ENCODE measurements around the gene DYNC2H1.

DNA sequence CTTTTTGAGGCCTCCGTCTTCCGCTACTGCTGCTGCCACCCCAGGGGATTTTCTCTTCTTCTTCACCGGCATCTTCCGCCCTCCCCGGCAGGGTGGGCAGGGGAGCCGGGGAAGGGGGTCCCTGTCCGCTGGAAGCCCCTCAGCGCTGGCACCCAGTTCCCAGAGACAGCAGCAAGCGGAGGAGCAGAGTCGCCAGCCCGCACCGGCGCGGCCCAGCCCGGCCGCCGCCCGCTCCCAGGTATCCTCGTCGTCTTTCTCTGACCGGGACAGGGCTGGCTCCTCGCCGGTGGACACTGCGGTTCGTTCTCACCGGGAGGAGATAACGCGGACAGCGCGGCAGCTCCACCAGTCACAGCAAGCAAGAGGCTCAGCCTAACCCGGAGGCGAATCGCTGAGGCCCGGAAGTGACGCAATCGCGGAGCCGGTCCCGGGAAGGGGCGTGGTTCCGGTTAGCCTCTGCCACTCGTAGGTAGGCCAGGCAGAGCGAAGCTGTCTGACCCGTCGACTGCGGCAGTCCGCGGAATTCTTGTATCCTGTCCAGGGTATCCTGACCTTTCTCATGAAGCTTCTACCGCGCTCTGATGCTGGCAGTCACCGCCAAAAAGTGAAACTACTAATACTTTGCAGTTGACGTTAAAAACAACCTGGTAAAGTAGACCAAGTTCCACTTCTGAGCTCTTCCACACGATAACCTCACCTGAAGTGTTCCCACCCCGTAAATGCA, 17.3 kb upstream of the DYNC2H1 start, which contains the start of gene DCUN1D5:
- TF ChIP-seq, protein P1, sequence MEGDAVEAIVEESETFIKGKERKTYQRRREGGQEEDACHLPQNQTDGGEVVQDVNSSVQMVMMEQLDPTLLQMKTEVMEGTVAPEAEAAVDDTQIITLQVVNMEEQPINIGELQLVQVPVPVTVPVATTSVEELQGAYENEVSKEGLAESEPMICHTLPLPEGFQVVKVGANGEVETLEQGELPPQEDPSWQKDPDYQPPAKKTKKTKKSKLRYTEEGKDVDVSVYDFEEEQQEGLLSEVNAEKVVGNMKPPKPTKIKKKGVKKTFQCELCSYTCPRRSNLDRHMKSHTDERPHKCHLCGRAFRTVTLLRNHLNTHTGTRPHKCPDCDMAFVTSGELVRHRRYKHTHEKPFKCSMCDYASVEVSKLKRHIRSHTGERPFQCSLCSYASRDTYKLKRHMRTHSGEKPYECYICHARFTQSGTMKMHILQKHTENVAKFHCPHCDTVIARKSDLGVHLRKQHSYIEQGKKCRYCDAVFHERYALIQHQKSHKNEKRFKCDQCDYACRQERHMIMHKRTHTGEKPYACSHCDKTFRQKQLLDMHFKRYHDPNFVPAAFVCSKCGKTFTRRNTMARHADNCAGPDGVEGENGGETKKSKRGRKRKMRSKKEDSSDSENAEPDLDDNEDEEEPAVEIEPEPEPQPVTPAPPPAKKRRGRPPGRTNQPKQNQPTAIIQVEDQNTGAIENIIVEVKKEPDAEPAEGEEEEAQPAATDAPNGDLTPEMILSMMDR (IDR thresholded peaks at IDR 0.05; ENCODE audit: insufficient read depth, low read length): no peak
- TF ChIP-seq, protein P2, sequence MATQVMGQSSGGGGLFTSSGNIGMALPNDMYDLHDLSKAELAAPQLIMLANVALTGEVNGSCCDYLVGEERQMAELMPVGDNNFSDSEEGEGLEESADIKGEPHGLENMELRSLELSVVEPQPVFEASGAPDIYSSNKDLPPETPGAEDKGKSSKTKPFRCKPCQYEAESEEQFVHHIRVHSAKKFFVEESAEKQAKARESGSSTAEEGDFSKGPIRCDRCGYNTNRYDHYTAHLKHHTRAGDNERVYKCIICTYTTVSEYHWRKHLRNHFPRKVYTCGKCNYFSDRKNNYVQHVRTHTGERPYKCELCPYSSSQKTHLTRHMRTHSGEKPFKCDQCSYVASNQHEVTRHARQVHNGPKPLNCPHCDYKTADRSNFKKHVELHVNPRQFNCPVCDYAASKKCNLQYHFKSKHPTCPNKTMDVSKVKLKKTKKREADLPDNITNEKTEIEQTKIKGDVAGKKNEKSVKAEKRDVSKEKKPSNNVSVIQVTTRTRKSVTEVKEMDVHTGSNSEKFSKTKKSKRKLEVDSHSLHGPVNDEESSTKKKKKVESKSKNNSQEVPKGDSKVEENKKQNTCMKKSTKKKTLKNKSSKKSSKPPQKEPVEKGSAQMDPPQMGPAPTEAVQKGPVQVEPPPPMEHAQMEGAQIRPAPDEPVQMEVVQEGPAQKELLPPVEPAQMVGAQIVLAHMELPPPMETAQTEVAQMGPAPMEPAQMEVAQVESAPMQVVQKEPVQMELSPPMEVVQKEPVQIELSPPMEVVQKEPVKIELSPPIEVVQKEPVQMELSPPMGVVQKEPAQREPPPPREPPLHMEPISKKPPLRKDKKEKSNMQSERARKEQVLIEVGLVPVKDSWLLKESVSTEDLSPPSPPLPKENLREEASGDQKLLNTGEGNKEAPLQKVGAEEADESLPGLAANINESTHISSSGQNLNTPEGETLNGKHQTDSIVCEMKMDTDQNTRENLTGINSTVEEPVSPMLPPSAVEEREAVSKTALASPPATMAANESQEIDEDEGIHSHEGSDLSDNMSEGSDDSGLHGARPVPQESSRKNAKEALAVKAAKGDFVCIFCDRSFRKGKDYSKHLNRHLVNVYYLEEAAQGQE (IDR thresholded peaks at IDR 0.05; ENCODE audit: insufficient replicate concordance, low read depth): peak; percentile 56
- TF ChIP-seq POLR2AphosphoS5 (IDR thresholded peaks at IDR 0.05; ENCODE audit: low read depth): peak; percentile 93

All from HL-60 (cell line).